HCT116 (cell line): ENCODE results near the gene MDM2. TPM values are rescaled to one million over a fixed set of nuclear protein-coding genes. Genes with fewer than 3 reads are reported as not detected.

ENCODE experiments used
- ATAC-seq: fragments of 200-7000 bp; cut with Tn5 transposase; 2 replicates; pipeline ENCODE4 v1.9.1; 2020; ENCODE audit warnings: mild to moderate bottlenecking, moderate library complexity
- BruUV-seq: library from RNA; stranded (reverse); fragments of 400-500 nt; replicated peaks from 2 replicates; lab custom pipeline; 2021; lab: Mats Ljungman, UMichigan
- CTCF ChIA-PET: fragments of 300-600 bp; sonication (Branson Sonifier 250); formaldehyde crosslinking; loops from one replicate; lab custom pipeline; 2021; ENCODE audit warnings: antibody characterized with exemption; lab: Charles Lee
- POLR2A ChIA-PET: fragments of 300-600, 350-600 bp; sonication (Branson Sonifier 250); formaldehyde crosslinking; loops from one replicate; lab custom pipeline; 2021; ENCODE audit warnings: antibody characterized with exemption; lab: Charles Lee
- RAD21 ChIA-PET, 2 experiments: fragments of 300-600 bp; sonication (Branson Sonifier 250); formaldehyde crosslinking; loops; one replicate each; lab custom pipeline; 2023; ENCODE audit warnings: low total read pairs in 2 of 2; ENCODE audit not compliant: uncharacterized antibody in 2 of 2, unreplicated experiment in 2 of 2, low non-redundant PET in 1 of 2; lab: Charles Lee
- DNase-seq: peaks from one replicate; pipeline ENCODE4 v3.0.0-alpha.2; 2010; ENCODE audit warnings: low read depth, low spot score
- H2AFZ ChIP-seq: fragments of 200-600 bp; shearing (Covaris generic), sonication (generic); 2 replicates; pipeline ENCODE4 v1.6.1; 2017; ENCODE audit warnings: low read depth, mixed run types, mixed read lengths, antibody characterized with exemption, low read length; ENCODE audit not compliant: poor library complexity, severe bottlenecking
- H3K27ac ChIP-seq: 2 replicates; pipeline ENCODE4 v1.5.1; 2012; ENCODE audit warnings: low read depth, low read length
- H3K27me3 ChIP-seq: fragments of 200-600 bp; sonication (generic); 2 replicates; pipeline ENCODE4 v1.6.1; 2016; ENCODE audit warnings: mixed run types, low read length, mixed read lengths; ENCODE audit not compliant: insufficient read depth
- H3K36me3 ChIP-seq, 2 experiments: fragments of 200-500 bp in 1 of 2; fragments of 200-600 bp in 1 of 2; sonication (Bioruptor generic) in 1 of 2; sonication (generic) in 1 of 2; 2 replicates each; pipeline versions ENCODE4 v1.5.1 to v1.6.1; 2014 to 2016; ENCODE audit warnings: low read length in 2 of 2, inconsistent platforms in 1 of 2, mixed read lengths in 1 of 2, mixed run types in 1 of 2; ENCODE audit not compliant: insufficient read depth in 2 of 2, control insufficient read depth in 1 of 2
- H3K4me1 ChIP-seq, 2 experiments: fragments of 200-600 bp in 1 of 2; sonication (generic) in 1 of 2; 2 replicates each; pipeline versions ENCODE4 v1.5.1 to v1.6.1; 2012 to 2017; ENCODE audit warnings: low read length in 2 of 2, inconsistent platforms in 1 of 2, mild to moderate bottlenecking in 1 of 2, mixed read lengths in 1 of 2, mixed run types in 1 of 2, moderate library complexity in 1 of 2; ENCODE audit not compliant: insufficient read depth in 2 of 2, control insufficient read depth in 1 of 2
- H3K4me2 ChIP-seq: fragments of 200-600 bp; sonication (generic); 2 replicates; pipeline ENCODE4 v1.6.1; 2017; ENCODE audit warnings: mixed run types, low read length, mixed read lengths
- H3K4me3 ChIP-seq, 2 experiments: fragments of 200-600 bp in 1 of 2; sonication (generic) in 1 of 2; replicated peaks in 1 of 2; 2 replicates each; pipeline ENCODE4 v1.5.1; 2011 to 2016; ENCODE audit warnings: low read length in 2 of 2, control low read depth in 1 of 2, low read depth in 1 of 2, mild to moderate bottlenecking in 1 of 2, mixed read lengths in 1 of 2, mixed run types in 1 of 2
- H3K79me2 ChIP-seq: fragments of 200-600 bp; sonication (generic); 2 replicates; pipeline ENCODE4 v1.6.1; 2017; ENCODE audit warnings: mild to moderate bottlenecking, mixed run types, low read length, moderate library complexity, mixed read lengths; ENCODE audit not compliant: insufficient read depth
- H3K9ac ChIP-seq: fragments of 200-600 bp; sonication (generic); 2 replicates; pipeline ENCODE4 v1.6.1; 2016; ENCODE audit warnings: low read length, mixed read lengths
- H3K9me2 ChIP-seq: fragments of 200-600 bp; sonication (generic), shearing (Covaris generic); 2 replicates; pipeline ENCODE4 v1.6.1; 2017; ENCODE audit warnings: mixed run types, mild to moderate bottlenecking, moderate library complexity; ENCODE audit not compliant: insufficient read depth
- H3K9me3 ChIP-seq, 2 experiments: fragments of 200-500 bp in 1 of 2; fragments of 200-600 bp in 1 of 2; sonication (Bioruptor generic) in 1 of 2; sonication (generic) in 1 of 2; 2 replicates each; pipeline ENCODE4 v1.6.1; 2014 to 2017; ENCODE audit warnings: low read length in 2 of 2, mixed read lengths in 2 of 2, inconsistent platforms in 1 of 2, low read depth in 1 of 2, mild to moderate bottlenecking in 1 of 2, mixed run types in 1 of 2, moderate library complexity in 1 of 2; ENCODE audit not compliant: control insufficient read depth in 1 of 2, insufficient read depth in 1 of 2
- H4K20me1 ChIP-seq: fragments of 200-600 bp; sonication (generic), shearing (Covaris generic); 2 replicates; pipeline ENCODE4 v1.6.1; 2017; ENCODE audit warnings: mixed run types, mild to moderate bottlenecking, moderate library complexity; ENCODE audit not compliant: insufficient read depth
- ATF3 ChIP-seq: IDR thresholded peaks from 2 replicates; pipeline ENCODE4 v1.6.1; 2012
- CEBPB ChIP-seq: IDR thresholded peaks from 2 replicates; pipeline ENCODE4 v1.6.1; 2012; ENCODE audit warnings: low read depth
- EGR1 ChIP-seq: IDR thresholded peaks from 2 replicates; pipeline ENCODE4 v1.6.1; 2012; ENCODE audit warnings: low read depth
- EZH2 ChIP-seq: fragments of 200-600 bp; sonication (generic); IDR thresholded peaks from 2 replicates; pipeline ENCODE4 v1.6.1; 2017; ENCODE audit warnings: antibody characterized with exemption, mixed run types
- EZH2phosphoT487 ChIP-seq: fragments of 200-600 bp; IDR thresholded peaks from 2 replicates; pipeline ENCODE4 v1.6.1; 2018; ENCODE audit warnings: antibody characterized with exemption, borderline replicate concordance
- FOSL1 ChIP-seq: IDR thresholded peaks from 2 replicates; pipeline ENCODE4 v1.6.1; 2012; ENCODE audit warnings: low read depth
- JUND ChIP-seq: IDR thresholded peaks from 2 replicates; pipeline ENCODE4 v1.6.1; 2012
- POLR2A ChIP-seq: IDR thresholded peaks from 2 replicates; pipeline ENCODE4 v1.7.0; 2011; ENCODE audit warnings: borderline replicate concordance; ENCODE audit not compliant: insufficient read depth, insufficient read length; ENCODE audit errors: extremely low read depth
- RAD21 ChIP-seq: IDR thresholded peaks from 2 replicates; pipeline ENCODE4 v1.6.1; 2012; ENCODE audit warnings: low read depth, mild to moderate bottlenecking
- SIN3A ChIP-seq: IDR thresholded peaks from 2 replicates; pipeline ENCODE4 v1.6.1; 2012; ENCODE audit warnings: low read depth
- SP1 ChIP-seq: IDR thresholded peaks from 2 replicates; pipeline ENCODE4 v1.6.1; 2012; ENCODE audit warnings: low read depth
- SRF ChIP-seq: IDR thresholded peaks from 2 replicates; pipeline ENCODE4 v1.6.1; 2012; ENCODE audit warnings: low read depth
- TCF7L2 ChIP-seq: IDR thresholded peaks from 2 replicates; pipeline ENCODE4 v1.7.0; 2011; ENCODE audit warnings: borderline replicate concordance, inconsistent platforms; ENCODE audit not compliant: insufficient read depth, insufficient read length; ENCODE audit errors: extremely low read depth
- ZBTB33 ChIP-seq: IDR thresholded peaks from 2 replicates; pipeline ENCODE4 v1.6.1; 2011; ENCODE audit warnings: mild to moderate bottlenecking, low read length, moderate library complexity; ENCODE audit not compliant: insufficient replicate concordance; ENCODE audit errors: extremely low read depth
- ZFX ChIP-seq: fragments of 450-650 bp; IDR thresholded peaks from 2 replicates; pipeline ENCODE4 v1.6.1; 2017
- intact Hi-C: fragments of 100-400 bp; cut with micrococcal nuclease; formaldehyde crosslinking; loops from 2 replicates; pipeline ENCODE4 v1.10.0; 2022
- total RNA-seq: library from RNA; stranded (reverse); gene quantifications from one replicate; pipeline ENCODE4 v1.2.1, GENCODE V29; 2021; ENCODE audit not compliant: unreplicated experiment

Gene MDM2
- total RNA-seq, 1 experiment from 2014 or later = 170 TPM

- H3K27ac ChIP-seq = no peak overlapping the region
- no peak overlapping the region for H3K4me3 ChIP-seq
- RAD21 ChIA-PET = no interaction called here
- no peak overlapping the region for H2AFZ ChIP-seq
- peaks cover 44 to 55% of the 10 kb centered on the region in 2 experiments for H3K36me3 ChIP-seq
- H3K9me2 ChIP-seq = no peaks in the 10 kb centered on the region
- H3K9me3 ChIP-seq = no peaks in the 10 kb centered on the region
- peaks cover 55% of the 10 kb centered on the region for H3K79me2 ChIP-seq
- H3K9ac ChIP-seq = no peak overlapping the region
- H3K4me1 ChIP-seq = no peaks in the 10 kb centered on the region
- TF ChIP-seq CEBPB = no peak
- TF ChIP-seq EZH2 = no peak
- ATAC-seq (no peak), DNase-seq (no peak)
- no peak overlapping the region for H3K4me2 ChIP-seq
- CTCF ChIA-PET = no interaction called here
- intact Hi-C loops = no loop called here
- peaks cover 4% of the 10 kb centered on the region; the same call in 1 of the 2 replicates for H4K20me1 ChIP-seq
- POLR2A ChIA-PET = no interaction called here
- BruUV-seq = no TSS peak
- H3K27me3 ChIP-seq = no peaks in the 10 kb centered on the region
Observed at GRCh38 chr12:68832504-68832867, 24.5 kb downstream of the MDM2 start.

GRCh38 chr12:68833508-68833907, 25.5 kb downstream of the MDM2 start:
- H3K9ac ChIP-seq = no peak overlapping the region
- H3K4me2 ChIP-seq = no peak overlapping the region
- H3K4me1 ChIP-seq = no peaks in the 10 kb centered on the region
- POLR2A ChIA-PET = no interaction called here
- RAD21 ChIA-PET = no interaction called here
- no peak overlapping the region for H3K4me3 ChIP-seq
- H3K27ac ChIP-seq = no peak overlapping the region
- DNase-seq (no peak), ATAC-seq (no peak)
- H3K9me2 ChIP-seq = no peaks in the 10 kb centered on the region
- H3K36me3 ChIP-seq = peaks cover 47 to 60% of the 10 kb centered on the region in 2 experiments
- H4K20me1 ChIP-seq = peaks cover 9% of the 10 kb centered on the region
- BruUV-seq = no TSS peak
- intact Hi-C loops = no loop called here
- TF ChIP-seq EZH2phosphoT487 (no peak), ZBTB33 (no peak), POLR2A (no peak), SIN3A (no peak), EGR1 (no peak), FOSL1 (no peak), RAD21 (no peak), ATF3 (no peak), SRF (no peak), JUND (no peak), ZFX (no peak), SP1 (no peak), TCF7L2 (no peak), EZH2 (no peak)
- no peaks in the 10 kb centered on the region for H3K9me3 ChIP-seq
- CTCF ChIA-PET = no interaction called here
- H3K79me2 ChIP-seq = peaks cover 58% of the 10 kb centered on the region
- H2AFZ ChIP-seq = no peak overlapping the region
- H3K27me3 ChIP-seq = no peaks in the 10 kb centered on the region
